Anterior cingulate cortex (tissue), 58 donors: ENCODE measurements around the gene PDLIM1.

Experiments
- DNase-seq, 58 donors: peaks; one replicate each; lab custom pipeline; 2025; lab: John Stamatoyannopoulos, UW

The PDLIM1 gene

DNA sequence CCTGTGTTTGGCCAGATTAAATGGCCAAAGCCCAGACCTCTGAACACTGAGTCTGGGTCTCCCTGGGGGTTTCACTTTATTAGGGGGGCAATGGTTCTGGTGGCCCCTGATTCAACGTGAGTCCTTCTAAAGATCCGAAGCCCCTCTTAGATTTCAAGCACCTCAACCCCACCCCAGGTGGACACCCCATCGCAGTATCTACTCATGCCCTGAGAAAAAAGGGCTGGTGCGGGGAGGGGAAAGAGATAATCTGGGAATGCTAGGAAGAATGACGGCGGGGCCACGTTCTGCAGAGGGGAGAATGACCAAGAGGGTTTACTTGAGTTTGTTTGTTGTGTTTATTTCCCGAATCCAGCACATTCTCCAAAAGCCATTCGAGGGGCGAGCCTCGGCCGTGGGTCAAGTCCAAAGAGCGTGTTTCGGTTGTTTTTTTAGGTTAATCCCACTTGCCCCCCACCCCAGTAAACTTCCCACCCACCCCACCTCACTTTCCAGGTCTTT, 832 bp downstream of the PDLIM1 start:
- DNase-seq: no peak

DNA sequence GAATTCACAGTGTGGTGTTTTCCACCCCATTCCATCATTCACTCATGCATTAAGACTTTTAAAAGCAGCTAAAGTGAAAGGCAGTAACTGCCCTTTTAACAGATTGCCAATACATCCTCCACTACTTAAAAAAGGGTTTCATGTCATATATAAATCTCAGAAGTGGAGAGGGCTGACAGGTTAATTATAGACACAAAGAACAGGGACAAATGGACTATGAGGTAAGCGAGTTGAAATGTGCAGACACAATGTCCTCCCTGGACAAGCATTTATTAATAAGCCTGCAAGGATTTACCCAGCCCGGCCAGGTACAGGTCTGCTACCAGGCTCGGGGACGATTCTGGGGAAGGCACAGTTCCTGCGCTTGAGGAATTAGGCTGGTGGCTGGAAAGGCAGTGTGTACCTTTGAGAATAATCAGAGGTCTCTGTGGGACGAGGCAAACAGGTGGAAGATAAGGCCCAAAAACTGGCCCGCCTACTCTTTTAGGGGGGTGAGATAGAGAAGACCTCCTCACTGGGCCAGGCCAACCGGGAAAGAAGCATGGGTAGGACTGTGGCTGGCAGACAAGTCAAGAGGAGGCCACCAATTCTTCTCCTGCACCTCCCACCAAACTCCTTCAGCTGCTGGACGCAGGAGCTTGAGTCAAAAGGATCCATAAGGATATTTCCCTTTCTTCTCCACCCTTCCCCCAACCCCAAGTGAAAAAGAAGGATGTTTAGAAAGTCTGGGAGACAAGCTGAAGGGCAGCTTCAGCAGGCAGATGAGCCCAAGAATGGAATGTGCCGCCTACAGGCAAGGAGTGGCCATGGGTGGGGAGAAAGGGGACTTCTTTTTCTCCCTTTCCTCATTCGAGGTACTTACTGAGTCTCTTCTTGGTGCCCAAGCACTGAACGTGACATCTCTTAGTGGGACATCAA, 1.5 kb downstream of the PDLIM1 start:
- no peak for DNase-seq

DNA sequence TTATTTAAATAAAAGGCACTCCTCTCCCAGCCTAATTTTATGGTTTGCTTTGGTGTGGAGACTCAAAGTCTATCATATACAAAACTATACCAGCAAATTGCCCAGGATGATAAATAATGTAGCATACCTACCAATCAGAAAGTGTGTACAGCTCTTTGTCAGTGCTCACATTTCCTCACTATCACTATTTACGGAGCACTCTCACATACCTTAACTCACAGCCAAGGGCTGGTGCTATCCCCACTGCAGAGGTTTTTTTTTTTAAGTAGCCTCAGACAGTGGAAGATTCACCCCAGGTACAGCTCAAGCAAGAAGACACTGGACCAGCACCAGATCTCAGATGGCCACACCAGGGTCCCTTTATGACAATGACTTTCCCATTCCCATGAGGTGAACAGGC, 2.5 kb downstream of the PDLIM1 start:
- no peak for DNase-seq

DNA sequence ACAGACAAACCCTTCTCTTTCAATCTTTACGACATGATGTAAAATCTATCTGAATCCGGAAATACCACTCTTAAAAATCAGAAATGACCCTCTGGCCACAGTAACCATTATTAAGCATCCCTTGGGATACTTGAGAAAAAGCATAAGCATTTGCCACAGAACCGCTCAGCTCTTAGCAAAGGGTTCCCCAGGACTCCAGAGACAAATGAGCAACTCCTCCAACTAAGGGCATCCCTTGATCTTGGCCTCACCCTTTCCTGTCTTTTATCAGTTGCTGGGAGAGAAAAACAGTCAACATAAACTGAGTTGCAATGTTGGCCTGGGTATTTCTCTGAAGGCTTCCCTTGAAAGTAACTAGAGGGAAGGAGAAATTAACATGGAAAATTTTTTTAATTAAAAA, 3.5 kb downstream of the PDLIM1 start:
- DNase-seq: no peak

DNA sequence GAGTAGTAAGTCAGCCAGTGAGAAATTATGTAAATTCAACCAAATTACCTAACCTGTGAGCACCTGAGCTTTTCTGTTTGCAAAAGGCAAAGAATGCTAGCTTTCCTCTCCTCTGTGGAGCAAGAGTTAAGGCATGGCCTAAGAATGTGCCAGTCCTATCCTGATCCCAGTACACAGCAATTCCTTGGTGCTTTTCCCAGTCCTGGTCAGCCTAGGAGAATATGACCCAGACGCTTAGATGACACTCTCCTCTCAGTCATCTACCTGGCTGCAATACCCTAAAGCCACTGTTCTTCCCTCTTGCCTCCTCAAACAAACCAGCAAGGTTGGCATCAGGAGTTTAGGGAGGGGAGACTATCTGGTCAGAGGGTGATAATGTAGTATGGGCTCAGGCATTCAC, 4.1 kb downstream of the PDLIM1 start:
- DNase-seq: no peak

DNA sequence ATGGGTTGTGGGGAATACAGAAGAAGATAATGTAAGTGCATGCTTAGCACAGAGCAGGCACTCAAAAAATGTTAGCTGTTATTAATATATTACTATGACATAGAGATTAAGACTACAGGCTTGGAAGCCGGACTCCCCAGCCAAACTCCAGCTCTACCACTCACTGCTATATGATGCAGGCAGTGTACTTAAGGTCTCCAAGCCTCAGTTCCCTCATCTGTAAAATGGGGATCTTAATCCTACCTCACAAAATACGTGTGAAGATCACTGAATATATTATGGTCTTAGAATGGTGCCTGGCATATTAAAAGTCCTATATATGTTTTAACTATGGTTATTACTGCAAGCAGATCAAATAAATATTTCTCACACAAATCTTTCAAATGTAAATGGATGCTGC, 5.2 kb downstream of the PDLIM1 start:
- no peak for DNase-seq

DNA sequence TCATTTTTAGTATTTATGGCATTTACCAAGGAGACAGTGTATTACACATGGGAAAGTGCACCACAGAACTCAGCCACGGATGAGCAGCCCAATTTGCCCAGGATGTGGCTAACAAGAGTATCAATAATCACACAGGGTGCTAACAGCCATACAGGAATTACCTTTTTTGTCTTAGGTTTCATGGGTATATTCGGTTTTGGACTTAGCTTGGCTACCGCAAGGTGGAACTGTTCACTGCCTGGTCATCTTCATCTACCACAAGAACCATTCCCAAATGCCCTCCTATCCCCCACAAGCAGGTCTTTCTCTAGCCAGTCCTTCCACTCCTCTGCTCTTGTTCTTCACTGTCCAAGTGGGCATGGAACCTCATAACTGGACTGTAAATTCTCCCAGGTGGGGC, 6.0 kb downstream of the PDLIM1 start:
- no peak for DNase-seq

DNA sequence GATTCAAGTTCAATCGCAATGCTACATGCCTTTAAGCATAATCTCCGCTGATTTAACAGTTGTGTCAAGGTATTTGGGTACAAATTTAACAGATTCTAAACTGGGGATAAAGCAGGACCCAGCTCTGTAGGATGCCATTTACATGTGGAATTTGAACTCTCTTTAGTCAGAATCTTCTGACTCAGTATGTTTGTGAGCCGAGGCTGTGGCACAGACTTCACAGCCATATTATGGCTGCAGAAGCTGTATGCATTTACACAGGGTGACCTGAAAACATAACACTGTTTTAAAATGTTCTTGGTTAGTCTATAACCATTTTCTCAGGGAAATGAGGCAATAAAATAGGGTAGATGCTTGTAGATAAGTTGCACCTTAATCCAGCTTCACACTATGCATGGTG, 8.7 kb downstream of the PDLIM1 start:
- DNase-seq: no peak

DNA sequence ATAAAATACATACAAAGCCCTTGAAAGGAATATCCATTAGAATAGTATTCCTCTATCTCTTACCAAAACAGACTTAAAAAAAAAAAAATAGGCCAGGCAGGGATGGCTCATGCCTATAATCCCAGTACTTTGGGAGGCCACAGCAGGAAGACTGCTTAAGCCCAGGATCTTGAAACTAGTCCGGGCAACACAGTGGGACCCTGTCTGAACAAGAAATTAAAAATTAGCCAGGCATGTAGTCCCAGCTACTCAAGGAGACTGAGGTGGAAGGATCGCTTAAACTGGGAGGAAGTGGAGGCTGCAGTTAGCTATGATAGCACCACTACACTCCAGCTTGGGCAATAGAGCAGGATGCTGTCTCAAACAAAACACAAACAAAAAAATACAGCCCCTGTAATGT, 9.6 kb downstream of the PDLIM1 start:
- no peak for DNase-seq

DNA sequence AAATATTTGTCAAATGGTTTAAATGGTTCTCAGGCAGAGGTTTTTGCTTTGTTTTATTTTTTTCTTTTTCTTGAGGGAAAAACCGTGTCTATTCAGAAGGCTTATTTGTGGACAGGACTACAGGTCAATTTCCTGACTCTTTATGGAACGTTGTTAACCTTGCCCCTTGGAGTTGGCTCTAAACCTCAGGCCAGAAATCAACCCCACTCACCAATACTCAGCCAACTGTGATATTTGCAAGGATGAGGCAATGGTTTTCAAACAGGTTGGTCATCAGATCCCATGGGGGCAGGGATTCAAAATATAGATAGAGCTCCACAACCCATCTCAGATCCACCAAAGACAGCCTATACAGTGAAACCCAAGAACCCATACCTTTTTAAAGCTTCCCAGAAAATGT, 10.2 kb downstream of the PDLIM1 start:
- no peak for DNase-seq

DNA sequence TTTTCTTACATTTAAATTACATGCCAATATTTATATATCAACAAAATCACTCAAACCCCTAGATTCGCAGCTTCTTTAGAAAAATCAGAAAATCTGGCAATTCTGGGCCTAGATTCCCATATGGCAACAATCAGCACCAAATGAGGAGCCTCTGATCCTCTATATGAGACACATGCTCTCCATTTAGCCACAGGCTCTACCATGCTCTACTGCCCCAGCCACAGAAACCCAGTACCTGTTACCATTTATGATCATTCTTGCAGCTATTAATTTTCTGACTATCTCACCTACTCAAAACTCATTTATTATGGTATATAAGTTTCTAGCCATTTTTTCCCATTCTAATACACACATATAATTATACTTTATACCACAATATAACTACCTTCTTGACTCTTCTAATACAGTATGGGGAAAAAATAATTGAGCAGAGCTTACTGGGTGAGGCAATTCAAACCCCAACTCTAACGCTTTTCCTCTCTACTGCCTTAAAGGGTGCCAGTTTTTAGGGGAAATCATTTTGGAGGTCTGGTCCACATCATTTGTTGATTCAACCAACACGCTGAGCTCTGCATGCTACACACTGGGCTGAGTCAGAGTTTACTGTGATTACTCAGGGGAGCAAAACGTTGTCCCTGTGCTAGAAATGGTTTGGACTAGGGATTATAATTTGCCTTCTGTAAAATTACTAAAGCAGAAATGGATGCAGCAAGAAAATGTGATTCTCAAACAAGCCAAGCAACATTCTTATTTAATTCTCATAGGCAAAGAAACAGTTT, 11.6 kb downstream of the PDLIM1 start:
- no peak for DNase-seq

DNA sequence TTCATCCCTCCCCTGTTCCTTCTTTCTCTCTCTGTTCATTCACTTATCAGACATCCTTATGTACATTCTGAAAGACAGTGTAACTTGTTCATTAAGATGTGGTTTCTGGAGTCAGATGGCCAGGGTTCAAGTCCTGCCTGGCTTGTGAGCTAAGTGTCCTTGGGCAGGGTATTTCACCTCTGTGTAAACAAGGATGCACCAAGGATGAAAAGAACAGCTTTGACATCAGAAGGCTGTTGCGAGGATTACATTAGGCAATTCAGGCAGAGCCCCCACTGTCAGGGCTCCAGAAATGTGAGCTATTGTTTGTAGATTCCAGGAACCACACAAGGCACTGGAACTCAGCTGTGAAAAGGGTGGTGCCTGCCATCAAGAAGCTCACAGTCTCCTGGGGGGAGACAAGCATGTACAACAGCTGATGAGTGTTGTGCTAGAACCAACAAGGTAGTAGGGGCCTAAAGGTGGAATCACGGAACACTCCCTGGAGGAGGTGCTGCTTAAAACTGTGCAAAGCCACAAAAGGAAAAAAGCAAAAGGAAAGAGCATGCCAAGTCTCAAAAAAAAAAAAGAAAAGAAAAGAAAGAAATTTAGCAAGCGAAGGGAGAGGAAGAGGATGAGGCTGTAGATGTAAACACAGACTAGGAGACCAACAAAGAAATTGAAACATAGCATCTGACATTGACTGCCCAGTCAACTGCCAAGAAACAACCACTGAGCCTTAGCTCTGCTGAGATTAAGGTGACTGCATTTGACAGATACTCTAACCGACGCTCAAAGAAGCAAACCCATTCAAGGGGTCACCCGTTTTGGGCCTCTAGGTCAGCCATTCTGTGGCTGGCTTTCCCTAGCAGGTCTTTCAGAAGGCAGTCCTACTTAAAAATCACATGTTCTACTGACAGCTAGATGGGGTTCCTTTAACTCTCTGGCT, 12.5 kb downstream of the PDLIM1 start:
- DNase-seq: no peak

DNA sequence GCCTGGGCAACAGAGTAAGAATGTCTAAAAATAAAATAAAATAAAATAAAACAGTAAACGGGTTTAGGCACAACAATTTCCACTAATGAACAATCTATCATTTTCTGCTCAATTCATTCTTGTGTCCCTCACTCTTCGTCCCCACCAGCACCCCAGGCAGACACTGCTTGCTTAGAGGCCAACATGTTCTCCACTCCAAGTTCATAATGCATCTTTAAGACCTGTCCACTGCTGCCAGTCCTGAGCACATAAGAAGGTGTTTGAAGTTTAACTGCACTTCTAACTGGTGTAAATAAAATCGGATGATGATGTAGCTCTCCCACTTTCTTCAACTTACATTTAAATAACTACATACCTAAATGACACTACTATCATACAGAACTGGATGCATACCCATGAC, 13.2 kb downstream of the PDLIM1 start:
- no peak for DNase-seq

DNA sequence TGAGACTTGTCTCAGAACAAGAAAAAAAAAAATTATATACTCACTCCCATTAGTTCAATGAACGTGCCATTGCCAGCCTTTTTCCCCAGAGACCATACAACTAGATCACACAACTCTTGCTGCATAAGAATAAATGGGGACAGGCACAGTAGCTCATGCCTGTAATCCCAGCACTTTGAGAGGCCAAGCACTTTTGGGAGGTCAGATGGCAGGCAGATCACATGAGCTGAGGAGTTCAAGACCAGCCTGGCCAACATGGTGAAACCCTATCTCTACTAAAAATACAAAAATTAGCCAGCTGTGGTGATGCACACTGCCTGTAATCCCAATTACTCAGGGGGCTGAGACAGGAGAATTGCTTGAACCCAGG, 13.6 kb downstream of the PDLIM1 start:
- DNase-seq: no peak

DNA sequence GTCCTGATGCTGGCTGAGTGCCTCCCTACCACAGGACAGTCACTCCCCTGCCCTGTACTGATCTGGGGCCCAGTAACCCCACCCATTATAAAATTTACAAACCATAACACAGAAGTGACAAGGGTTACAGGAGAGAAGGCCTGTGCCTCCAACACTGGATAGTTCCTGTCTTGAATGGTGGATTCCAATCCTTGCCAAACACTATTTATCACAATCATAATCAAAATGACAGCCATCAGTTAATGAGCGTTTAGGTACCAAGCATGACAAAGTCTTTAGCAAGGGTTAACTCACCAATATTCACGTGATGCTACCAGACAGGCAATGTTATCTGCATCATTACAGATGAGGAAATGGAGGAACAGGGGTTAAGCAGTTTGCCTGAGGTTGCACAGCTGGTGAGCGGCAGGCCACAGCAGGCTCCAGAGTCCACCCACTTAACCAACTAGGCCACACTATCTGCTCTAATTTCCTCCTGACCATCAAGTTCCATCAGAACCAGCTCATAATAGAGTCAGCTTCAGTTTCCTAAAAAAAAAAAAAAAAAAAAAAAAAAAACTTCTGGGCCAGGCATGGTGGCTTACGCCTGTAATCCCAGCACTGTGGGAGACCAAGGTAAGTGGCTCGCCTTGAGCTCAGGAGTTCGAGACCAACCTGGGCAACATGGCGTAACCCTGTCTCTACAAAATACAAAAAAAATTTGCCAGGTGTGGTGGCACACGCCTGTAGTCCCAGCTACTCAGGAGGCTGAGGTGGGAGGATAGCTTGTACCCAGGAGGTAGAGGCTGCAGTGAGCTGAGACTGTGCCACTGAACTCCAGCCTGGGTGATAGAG, 14.2 kb downstream of the PDLIM1 start:
- DNase-seq: no peak

DNA sequence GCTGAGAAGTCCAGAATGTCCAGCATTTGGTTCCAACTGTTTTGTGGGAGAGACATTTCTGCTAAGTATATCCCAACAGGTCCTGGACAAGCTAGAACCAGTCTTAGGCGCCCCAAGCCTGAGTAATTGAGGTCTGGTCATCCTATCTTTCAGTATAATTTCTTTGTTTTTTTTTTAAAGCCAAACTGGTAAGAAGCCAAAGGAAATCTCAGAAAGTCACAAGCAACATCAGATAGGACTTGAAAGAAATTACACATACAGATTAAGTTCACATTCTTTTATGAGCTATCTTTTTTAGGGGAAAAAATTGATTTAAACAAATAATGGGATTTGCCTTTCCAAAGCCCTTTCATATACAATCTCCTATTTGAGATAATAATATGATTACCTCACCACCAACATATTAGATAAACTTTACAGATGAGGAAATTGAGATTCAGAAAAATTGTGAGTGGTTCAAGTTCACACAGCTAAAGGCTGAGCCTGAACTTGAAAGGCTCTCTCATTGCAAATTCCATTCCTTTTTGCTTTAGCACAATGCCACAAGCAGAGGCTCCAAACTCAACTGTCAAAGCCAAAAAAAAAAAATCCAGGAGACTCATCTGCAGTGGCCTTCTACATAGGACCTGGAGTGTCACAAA, 15.0 kb downstream of the PDLIM1 start:
- no peak for DNase-seq

DNA sequence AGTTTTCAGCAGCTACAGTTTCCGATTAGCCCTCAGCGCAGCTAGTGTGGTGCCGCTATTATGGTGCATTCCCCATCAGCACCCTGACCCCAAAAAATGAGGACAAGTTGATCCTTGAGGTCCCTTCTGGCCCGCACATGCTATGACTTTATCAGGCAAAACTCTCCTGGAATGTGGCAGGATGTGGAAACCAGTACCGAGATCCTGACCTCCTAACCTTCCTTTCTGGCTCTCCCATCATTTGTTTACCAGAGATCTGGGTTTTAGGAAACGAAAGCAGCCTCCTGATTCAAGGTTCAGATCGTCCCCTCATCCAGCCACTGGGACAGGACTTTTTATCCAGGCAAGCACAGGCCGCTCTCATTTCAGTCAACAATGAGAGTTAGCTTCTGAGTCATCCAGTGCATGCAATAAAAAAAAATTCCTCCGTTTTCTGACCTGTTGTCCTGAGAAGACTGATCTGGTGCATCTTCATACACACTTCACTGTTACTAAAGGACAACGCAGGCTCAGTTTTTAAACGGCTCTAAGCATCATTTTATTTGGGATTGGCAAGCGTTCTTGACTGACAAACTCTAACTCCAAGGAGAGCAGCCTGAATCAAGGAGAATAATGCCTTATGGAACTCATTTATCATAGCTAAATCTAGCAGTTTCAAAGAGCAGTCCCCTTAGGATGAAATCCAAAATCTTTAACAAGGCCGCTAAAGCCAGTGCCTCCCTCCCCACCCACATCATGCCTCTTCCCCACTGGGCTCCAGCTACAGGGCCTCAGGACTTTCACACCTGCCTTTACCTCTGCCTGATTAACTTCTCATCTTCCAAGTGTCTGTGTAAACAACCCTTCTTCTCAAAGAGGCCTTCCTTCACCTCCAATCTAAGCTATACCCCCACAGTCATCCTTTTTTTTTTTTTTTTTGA, 17.1 kb downstream of the PDLIM1 start:
- no peak for DNase-seq

DNA sequence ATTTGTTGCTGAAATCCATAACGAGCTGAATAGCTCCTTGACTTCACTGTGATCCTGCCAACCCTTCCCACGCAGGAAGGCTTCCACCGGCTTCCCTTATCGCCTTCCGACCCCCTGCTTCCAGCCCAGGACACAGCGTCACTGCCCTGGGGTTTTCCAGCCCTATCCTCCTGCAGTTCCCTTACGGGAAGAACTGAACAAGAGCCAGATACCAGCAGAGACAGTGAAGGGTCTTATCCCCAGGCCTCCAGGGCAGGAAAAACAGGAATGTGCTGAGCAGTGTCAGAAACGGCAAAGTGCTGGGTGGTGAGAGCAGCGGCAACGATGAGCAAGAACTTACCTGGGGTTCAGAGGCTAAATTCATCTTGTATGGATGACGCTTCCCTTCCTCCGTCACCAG, 22.4 kb downstream of the PDLIM1 start:
- DNase-seq: no peak
